Ascending aorta (tissue), 2 donors: ENCODE results near the gene ZNF750. TPM values are rescaled to one million over a fixed set of nuclear protein-coding genes. Genes with fewer than 3 reads are reported as not detected.

ENCODE experiments used
- DNase-seq, 2 donors: peaks; one replicate each; pipeline ENCODE4 v3.0.0-alpha.2; 2019; ENCODE audit warnings: low spot score in 2 of 2
- H3K27ac ChIP-seq, 2 donors: fragments of 200-600 bp; sonication (generic); one replicate each; pipeline ENCODE4 v1.5.1; 2016 to 2017; ENCODE audit warnings: mild to moderate bottlenecking in 1 of 2
- H3K27me3 ChIP-seq: fragments of 200-600 bp; sonication (generic); one replicate; pipeline ENCODE4 v1.5.1; 2017
- H3K36me3 ChIP-seq, 2 donors: fragments of 200-600 bp; sonication (generic); one replicate each; pipeline ENCODE4 v1.5.1; 2016
- H3K4me1 ChIP-seq, 2 donors: fragments of 200-600 bp; sonication (generic); one replicate each; pipeline ENCODE4 v1.5.1; 2016 to 2017; ENCODE audit warnings: mild to moderate bottlenecking in 1 of 2
- H3K4me3 ChIP-seq, 2 donors: fragments of 200-600 bp; sonication (generic); one replicate each; pipeline ENCODE4 v1.5.1; 2016 to 2017; ENCODE audit warnings: mild to moderate bottlenecking in 1 of 2
- H3K9me3 ChIP-seq, 2 donors: fragments of 200-600 bp; sonication (generic); one replicate each; pipeline ENCODE4 v1.5.1; 2016
- CTCF ChIP-seq, 3 experiments: fragments of 200-600 bp in 2 of 3; fragments of 450-650 bp in 1 of 3; sonication (generic) in 2 of 3; IDR thresholded peaks; one replicate each; pipeline ENCODE4 v1.5.1; 2016 to 2019; ENCODE audit warnings: antibody characterized with exemption in 3 of 3, mild to moderate bottlenecking in 1 of 3, moderate library complexity in 1 of 3
- intact Hi-C: fragments of 100-400 bp; cut with DNase I; formaldehyde crosslinking; loops from one replicate; pipeline ENCODE4 v1.15.1; 2023
- total RNA-seq: library from RNA; depleted of rRNA; stranded (reverse); fragments of >200 nt; gene quantifications from one replicate; pipeline ENCODE4 v1.1.0, GENCODE V29; 2016

ZNF750 gene
- total RNA-seq, 1 donor from 2014 or later, result not detected

- H3K9me3 ChIP-seq, result no peaks in the 10 kb centered on the region
- TF ChIP-seq CTCF (IDR thresholded peaks at IDR 0.05), result no peak
- intact Hi-C loops, result loop anchor here (10.0 kb wide), 1 partner anchor 218 kb away; no protein-coding TSS in a partner anchor
- H3K4me3 ChIP-seq, result no peak overlapping the region
- peaks cover 5 to 8% of the 10 kb centered on the region in 2 donors for H3K4me1 ChIP-seq
- H3K27ac ChIP-seq, result no peak overlapping the region
- no peaks in the 10 kb centered on the region for H3K27me3 ChIP-seq
- DNase-seq, result no peak
- H3K36me3 ChIP-seq, result peaks cover 6 to 22% of the 10 kb centered on the region in 2 donors
These were observed 42.8 kb downstream of the ZNF750 start for GRCh38 chr17:82797061-82797460.

DNA sequence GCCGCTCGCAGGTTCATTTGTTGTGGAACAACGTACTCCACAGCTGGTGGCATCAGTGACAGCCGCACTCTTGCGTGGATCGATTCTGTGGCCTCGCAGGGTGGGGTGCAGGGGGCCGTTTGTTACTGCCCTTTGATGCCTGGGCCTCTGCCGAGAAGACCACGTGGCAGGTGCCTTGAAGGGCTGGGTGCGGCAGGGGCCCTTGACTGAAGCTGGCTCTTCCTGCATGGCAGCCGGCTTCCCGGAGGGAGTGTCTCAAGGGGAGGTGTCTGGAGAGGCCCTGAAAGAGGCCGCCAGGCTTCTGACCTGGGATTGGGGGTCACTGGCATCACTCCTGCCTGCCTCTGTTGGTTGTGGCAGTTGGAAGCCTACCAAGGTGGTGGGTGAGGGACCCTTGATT is 44.2 kb downstream of the ZNF750 start:
- H3K27me3 ChIP-seq, result no peaks in the 10 kb centered on the region
- H3K4me3 ChIP-seq, result no peak overlapping the region
- H3K36me3 ChIP-seq, result peaks cover 11 to 22% of the 10 kb centered on the region in 2 donors
- no peak for DNase-seq
- no peak for TF ChIP-seq CTCF (IDR thresholded peaks at IDR 0.05)
- intact Hi-C loops, result loop anchor here (10.0 kb wide), 1 partner anchor 219 kb away; no protein-coding TSS in a partner anchor
- peaks cover 5 to 8% of the 10 kb centered on the region in 2 donors for H3K4me1 ChIP-seq
- no peak overlapping the region for H3K27ac ChIP-seq
- H3K9me3 ChIP-seq, result no peaks in the 10 kb centered on the region

GRCh38 chr17:82794781-82795482 is 44.9 kb downstream of the ZNF750 start:
- intact Hi-C loops, result loop anchor here (10.0 kb wide), 1 partner anchor 220 kb away; no protein-coding TSS in a partner anchor
- Histone ChIP-seq H3K9me3 (no peaks in the 10 kb centered on the region), H3K4me3 (no peak overlapping the region), H3K27ac (no peak overlapping the region), H3K27me3 (no peaks in the 10 kb centered on the region), H3K36me3 (peaks cover 11 to 18% of the 10 kb centered on the region in 2 donors), H3K4me1 (peaks cover 5 to 8% of the 10 kb centered on the region in 2 donors)
- no peak for TF ChIP-seq CTCF (IDR thresholded peaks at IDR 0.05)
- no peak for DNase-seq

DNA sequence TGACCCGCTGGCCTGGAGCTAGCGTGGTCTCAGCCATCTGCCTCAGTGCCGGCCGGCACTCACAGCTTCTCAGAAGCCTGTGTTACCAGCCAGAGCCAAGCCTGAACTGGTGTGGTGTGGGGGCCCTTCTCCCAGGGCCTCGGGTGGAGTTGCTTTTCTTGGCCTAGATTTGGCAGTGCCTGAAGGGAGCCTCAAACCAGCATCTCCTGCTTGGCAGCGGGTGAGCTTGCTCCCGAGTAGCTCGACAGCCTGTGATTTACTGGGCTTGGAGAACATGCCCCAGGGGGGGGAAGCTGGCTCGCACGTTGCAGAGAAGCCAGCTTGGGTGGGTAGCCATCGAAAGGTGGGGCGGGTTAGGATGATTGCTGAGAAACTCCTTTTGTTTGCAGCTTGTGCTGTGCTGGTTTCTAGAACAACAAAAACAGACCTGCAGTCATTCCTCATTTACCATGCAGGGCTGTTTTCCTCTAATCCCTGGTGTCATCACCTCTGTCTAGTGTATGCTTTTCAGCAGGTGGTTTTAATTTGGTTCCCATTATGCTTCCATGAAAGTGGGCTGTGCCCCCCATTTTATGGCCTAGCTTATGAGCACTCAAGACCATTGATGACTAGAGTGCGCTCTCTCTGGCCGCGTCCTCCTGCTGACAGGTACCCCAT is 45.7 kb downstream of the ZNF750 start:
- DNase-seq, result no peak

DNA sequence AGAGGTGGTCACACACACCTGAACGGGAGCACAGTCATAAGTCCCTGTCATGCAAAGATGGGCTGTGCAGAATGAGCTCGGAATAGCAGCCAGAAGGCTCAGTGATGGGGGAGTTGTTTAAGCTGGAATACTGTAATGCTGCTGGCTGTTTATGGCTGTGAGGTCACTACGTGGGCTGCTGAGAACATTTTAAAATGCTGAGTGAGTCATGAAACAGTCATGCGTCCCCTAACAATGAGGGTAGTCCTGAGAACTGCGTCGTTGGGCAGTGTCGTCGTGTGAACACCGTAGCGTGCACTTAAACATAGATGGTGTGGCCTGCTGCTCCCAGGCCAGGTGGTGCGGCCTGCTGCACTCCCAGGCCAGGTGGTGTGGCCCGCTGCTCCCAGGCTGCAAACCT is 48.3 kb downstream of the ZNF750 start:
- intact Hi-C loops, result loop anchor here (10.0 kb wide), 1 partner anchor 223 kb away; no protein-coding TSS in a partner anchor
- TF ChIP-seq CTCF (IDR thresholded peaks at IDR 0.05), result no peak
- H3K27me3 ChIP-seq, result no peaks in the 10 kb centered on the region

More for the DNA sequence above, 45.7 kb downstream of the ZNF750 start:
- no peaks in the 10 kb centered on the region for H3K27me3 ChIP-seq
- no peak for TF ChIP-seq CTCF (IDR thresholded peaks at IDR 0.05)
- H3K36me3 ChIP-seq, result peaks cover 11 to 15% of the 10 kb centered on the region in 2 donors
- H3K9me3 ChIP-seq, result no peaks in the 10 kb centered on the region
- peaks cover 5 to 8% of the 10 kb centered on the region in 2 donors for H3K4me1 ChIP-seq
- intact Hi-C loops, result loop anchor here (10.0 kb wide), 1 partner anchor 221 kb away; no protein-coding TSS in a partner anchor
- peak overlapping the region in 1 of 2 donors; percentile 18 for H3K27ac ChIP-seq
- H3K4me3 ChIP-seq, result no peak overlapping the region

More for the DNA sequence above, 48.3 kb downstream of the ZNF750 start:
- Histone ChIP-seq H3K4me3 (no peak overlapping the region), H3K27ac (no peak overlapping the region), H3K36me3 (peaks cover 5 to 6% of the 10 kb centered on the region in 2 donors), H3K9me3 (no peaks in the 10 kb centered on the region), H3K4me1 (peaks cover 5 to 8% of the 10 kb centered on the region in 2 donors)
- no peak for DNase-seq
